OCI-LY3 (cell line): ENCODE results near the gene GHR.

Source experiments
- H2AFZ ChIP-seq: fragments of 200-600, 300-600 bp; shearing (Covaris generic); 2 replicates; pipeline ENCODE4 v1.6.0; 2014; ENCODE audit warnings: antibody characterized with exemption, low read depth, low read length
- H3K27ac ChIP-seq: fragments of 200-600, 300-600 bp; sonication (generic); 2 replicates; pipeline ENCODE4 v1.5.1; 2014; ENCODE audit warnings: mild to moderate bottlenecking, low read length, moderate library complexity, mixed read lengths
- H3K27me3 ChIP-seq: fragments of 200-600, 300-600 bp; sonication (generic); 2 replicates; pipeline ENCODE4 v1.6.1; 2014; ENCODE audit warnings: low read depth, low read length, mixed read lengths
- H3K36me3 ChIP-seq: fragments of 200-600, 300-600 bp; sonication (generic); replicated peaks from 2 replicates; pipeline ENCODE3; 2014; ENCODE audit warnings: low read depth, low read length, mixed read lengths
- H3K4me1 ChIP-seq: fragments of 300-600, 200-600 bp; sonication (generic); 2 replicates; pipeline ENCODE4 v1.6.1; 2014; ENCODE audit warnings: low read length, mixed read lengths
- H3K4me2 ChIP-seq: fragments of 200-600, 300-600 bp; sonication (generic); 2 replicates; pipeline ENCODE4 v1.6.1; 2014; ENCODE audit warnings: low read length, mixed read lengths
- H3K4me3 ChIP-seq: fragments of 300-600, 200-600 bp; sonication (generic); 2 replicates; pipeline ENCODE4 v1.5.1; 2014; ENCODE audit warnings: antibody characterized with exemption, mild to moderate bottlenecking, low read length, moderate library complexity
- H3K79me2 ChIP-seq: fragments of 300-600, 200-600 bp; shearing (Covaris generic); 2 replicates; pipeline ENCODE4 v1.6.1; 2014; ENCODE audit warnings: mild to moderate bottlenecking, low read length, mixed read lengths
- H3K9ac ChIP-seq: fragments of 300-600, 200-600 bp; shearing (Covaris generic); 2 replicates; pipeline ENCODE4 v1.6.0; 2014; ENCODE audit warnings: mild to moderate bottlenecking, low read length, moderate library complexity
- H3K9me3 ChIP-seq: fragments of 200-600, 300-600 bp; shearing (Covaris generic); 2 replicates; pipeline ENCODE4 v1.6.1; 2014; ENCODE audit warnings: low read length, mixed read lengths; ENCODE audit not compliant: insufficient read depth
- H4K20me1 ChIP-seq: fragments of 200-600, 300-600 bp; sonication (generic); 2 replicates; pipeline ENCODE4 v1.6.1; 2016; ENCODE audit warnings: low read length, mixed read lengths; ENCODE audit not compliant: insufficient read depth
- CTCF ChIP-seq: fragments of 200-600, 300-600 bp; sonication (generic); IDR thresholded peaks from 2 replicates; pipeline ENCODE4 v1.5.1; 2014; ENCODE audit warnings: antibody characterized with exemption, low read length, low read depth
- EZH2phosphoT487 ChIP-seq: fragments of 200-600 bp; shearing (Covaris generic); IDR thresholded peaks from 2 replicates; pipeline ENCODE4 v1.6.1; 2018; ENCODE audit warnings: antibody characterized with exemption, mixed run types, low read depth

GHR gene

GRCh38 chr5:42753099-42753498, 329.9 kb downstream of the GHR start:
- H3K79me2 ChIP-seq: no peaks in the 10 kb centered on the region
- TF ChIP-seq EZH2phosphoT487 (no peak), CTCF (no peak)
- no peaks in the 10 kb centered on the region for H3K9me3 ChIP-seq
- no peak overlapping the region for H3K4me2 ChIP-seq
- no peaks in the 10 kb centered on the region for H3K4me1 ChIP-seq
- H3K27me3 ChIP-seq: no peaks in the 10 kb centered on the region
- H4K20me1 ChIP-seq: no peaks in the 10 kb centered on the region
- no peak overlapping the region for H3K9ac ChIP-seq
- no peak overlapping the region for H3K27ac ChIP-seq
- H3K4me3 ChIP-seq: no peak overlapping the region
- H2AFZ ChIP-seq: no peak overlapping the region
- no peaks in the 10 kb centered on the region for H3K36me3 ChIP-seq

GRCh38 chr5:42756606-42757601, 333.7 kb downstream of the GHR start, which contains the start of gene CCDC152:
TSS of gene CCDC152 (plus strand) at chr5:42756818. CDS start at chr5:42759122, 2,304 bp downstream.
- Histone ChIP-seq H3K79me2 (no peaks in the 10 kb centered on the region), H3K27me3 (no peaks in the 10 kb centered on the region), H3K4me2 (no peak within 1 kb of the TSS), H3K4me1 (no peaks in the 10 kb centered on the region), H3K4me3 (no peak within 1 kb of the TSS), H2AFZ (no peak within 1 kb of the TSS), H3K9me3 (no peaks in the 10 kb centered on the region), H3K36me3 (no peaks in the 10 kb centered on the region), H4K20me1 (no peaks in the 10 kb centered on the region), H3K9ac (no peak within 1 kb of the TSS), H3K27ac (no peak within 1 kb of the TSS)
- no peak for TF ChIP-seq EZH2phosphoT487
- no peak for TF ChIP-seq CTCF

- Histone ChIP-seq H3K9me3 (no peaks in the 10 kb centered on the region), H3K79me2 (no peaks in the 10 kb centered on the region), H3K27ac (no peak overlapping the region), H2AFZ (no peak overlapping the region), H3K27me3 (no peaks in the 10 kb centered on the region), H3K4me1 (no peaks in the 10 kb centered on the region), H3K4me2 (no peak overlapping the region), H4K20me1 (no peaks in the 10 kb centered on the region), H3K4me3 (no peak overlapping the region), H3K9ac (no peak overlapping the region), H3K36me3 (no peaks in the 10 kb centered on the region)
- TF ChIP-seq EZH2phosphoT487: no peak
- TF ChIP-seq CTCF: no peak
These were observed 336.2 kb downstream of the GHR start for GRCh38 chr5:42759456-42759855.

GRCh38 chr5:42760426-42760825, 337.2 kb downstream of the GHR start:
- TF ChIP-seq EZH2phosphoT487 (no peak), CTCF (no peak)
- Histone ChIP-seq H3K4me3 (no peak overlapping the region), H3K36me3 (no peaks in the 10 kb centered on the region), H4K20me1 (no peaks in the 10 kb centered on the region), H3K4me2 (no peak overlapping the region), H3K27me3 (no peaks in the 10 kb centered on the region), H3K79me2 (no peaks in the 10 kb centered on the region), H3K9me3 (no peaks in the 10 kb centered on the region), H3K9ac (no peak overlapping the region), H2AFZ (no peak overlapping the region), H3K4me1 (no peaks in the 10 kb centered on the region), H3K27ac (no peak overlapping the region)
